Activated naive CD4-positive, alpha-beta T cell treated with anti-CD3 and anti-CD28 coated beads for 36 hours (primary cell): Measurements from ENCODE around the gene GMNC. TPM values are rescaled to one million over a fixed set of nuclear protein-coding genes. Genes with fewer than 3 reads are reported as not detected.

Experiments used
- CTCF ChIA-PET: fragments of 350-600 bp; sonication (Branson Sonifier 250); formaldehyde crosslinking; loops from one replicate; lab custom pipeline; 2021; ENCODE audit warnings: antibody characterized with exemption; lab: Charles Lee
- DNase-seq: peaks from one replicate; pipeline ENCODE4 v3.0.0-alpha.2; 2020
- H3K27ac Mint-ChIP-seq: one replicate; pipeline ENCODE4 v1.8.0; 2021; ENCODE audit warnings: mild to moderate bottlenecking, mixed read lengths
- H3K27me3 Mint-ChIP-seq: one replicate; pipeline ENCODE4 v1.8.0; 2021; ENCODE audit warnings: low read depth, mixed read lengths
- H3K36me3 Mint-ChIP-seq: one replicate; pipeline ENCODE4 v1.8.0; 2021; ENCODE audit warnings: low read depth, mixed read lengths
- H3K4me1 Mint-ChIP-seq: one replicate; pipeline ENCODE4 v1.8.0; 2021; ENCODE audit warnings: low read depth, mixed read lengths
- H3K4me3 Mint-ChIP-seq: one replicate; pipeline ENCODE4 v1.8.0; 2021; ENCODE audit warnings: mild to moderate bottlenecking, moderate library complexity, mixed read lengths
- H3K9me3 Mint-ChIP-seq: one replicate; pipeline ENCODE4 v1.8.0; 2021; ENCODE audit warnings: mixed read lengths
- intact Hi-C: fragments of 100-400 bp; cut with micrococcal nuclease; formaldehyde crosslinking; loops from one replicate; pipeline ENCODE4 v1.15.1; 2023
- total RNA-seq, 2 experiments: library from RNA; stranded (reverse); gene quantifications; one replicate each; pipeline ENCODE4 v1.2.3, GENCODE V29; 2021

GMNC gene
- total RNA-seq, 2 experiments from 2014 or later = not detected

DNA sequence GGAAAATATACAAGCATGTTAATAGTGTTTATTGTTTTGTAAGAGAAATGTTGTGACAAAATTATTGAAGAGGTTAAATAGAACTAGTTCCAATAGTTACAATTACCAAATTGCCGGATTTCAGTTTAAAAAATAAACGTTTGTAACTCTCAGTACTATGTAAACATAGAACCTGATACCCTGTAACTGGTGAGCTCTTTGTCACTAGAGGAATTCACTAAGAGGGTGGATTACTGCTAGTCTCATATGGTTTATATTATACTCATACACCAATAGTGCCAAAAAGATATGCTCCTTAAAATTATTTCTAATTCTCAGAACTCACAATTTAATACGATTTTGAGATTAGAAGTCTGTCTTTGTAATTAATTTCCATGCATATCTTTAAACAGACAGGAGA is 7.6 kb upstream of the GMNC start:
- Mint-ChIP-seq H3K4me3 (no peak overlapping the region), H3K4me1 (no peaks in the 10 kb centered on the region), H3K27me3 (peaks cover 15% of the 10 kb centered on the region), H3K9me3 (no peaks in the 10 kb centered on the region), H3K27ac (no peak overlapping the region), H3K36me3 (no peaks in the 10 kb centered on the region)
- CTCF ChIA-PET = no interaction called here
- DNase-seq = no peak
- intact Hi-C loops = no loop called here

DNA sequence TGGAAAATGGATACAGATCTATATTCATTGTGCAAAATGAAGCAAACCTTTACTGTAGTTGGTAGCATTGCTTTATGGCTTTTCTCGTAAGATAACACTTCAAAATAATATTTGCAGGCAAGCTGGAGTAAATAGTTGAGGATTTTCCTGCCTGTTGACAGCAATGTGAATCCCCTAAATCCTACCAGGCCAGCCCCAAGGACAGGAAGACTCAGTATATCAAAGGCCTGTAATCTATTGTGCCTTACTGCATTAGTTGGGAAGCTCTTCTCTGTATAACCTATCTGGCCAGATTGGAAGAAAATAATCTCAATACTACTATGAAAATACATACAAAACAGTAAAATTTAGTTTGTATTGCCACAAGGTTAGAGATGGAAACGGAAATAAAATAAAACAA is 4.6 kb upstream of the GMNC start:
- CTCF ChIA-PET = interaction anchor here (1.1 kb wide), 1 partner anchor 418 kb away, joined by 3 read pairs; no protein-coding TSS in a partner anchor
- H3K27ac Mint-ChIP-seq = no peak overlapping the region
- no peak for DNase-seq
- peaks cover 35% of the 10 kb centered on the region for H3K27me3 Mint-ChIP-seq
- intact Hi-C loops = no loop called here
- peaks cover 3% of the 10 kb centered on the region for H3K4me1 Mint-ChIP-seq
- H3K9me3 Mint-ChIP-seq = no peaks in the 10 kb centered on the region
- no peaks in the 10 kb centered on the region for H3K36me3 Mint-ChIP-seq
- no peak overlapping the region for H3K4me3 Mint-ChIP-seq

DNA sequence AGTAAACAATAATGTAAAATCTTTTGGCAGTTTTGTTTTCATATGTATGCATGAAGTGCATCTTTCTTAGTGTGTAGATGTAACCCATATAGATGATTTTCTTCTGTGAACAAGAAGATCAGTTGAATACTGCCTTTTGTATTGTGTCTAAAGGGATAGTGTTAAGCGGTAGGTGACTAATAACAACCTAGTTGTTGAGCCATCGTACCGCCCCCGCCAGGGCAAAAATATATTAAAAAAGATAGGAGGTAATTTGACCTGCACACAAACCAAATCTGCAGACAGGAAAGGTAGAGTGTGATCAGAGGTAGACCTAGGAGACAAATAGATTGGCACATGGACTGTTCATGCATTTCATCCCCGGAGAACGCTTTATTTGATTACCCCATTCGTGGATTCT is 3.3 kb upstream of the GMNC start:
- peaks cover 40% of the 10 kb centered on the region for H3K27me3 Mint-ChIP-seq
- CTCF ChIA-PET = no interaction called here
- H3K36me3 Mint-ChIP-seq = no peaks in the 10 kb centered on the region
- no peaks in the 10 kb centered on the region for H3K9me3 Mint-ChIP-seq
- H3K4me3 Mint-ChIP-seq = no peak overlapping the region
- DNase-seq = no peak
- H3K27ac Mint-ChIP-seq = no peak overlapping the region
- H3K4me1 Mint-ChIP-seq = peaks cover 3% of the 10 kb centered on the region
- intact Hi-C loops = no loop called here

DNA sequence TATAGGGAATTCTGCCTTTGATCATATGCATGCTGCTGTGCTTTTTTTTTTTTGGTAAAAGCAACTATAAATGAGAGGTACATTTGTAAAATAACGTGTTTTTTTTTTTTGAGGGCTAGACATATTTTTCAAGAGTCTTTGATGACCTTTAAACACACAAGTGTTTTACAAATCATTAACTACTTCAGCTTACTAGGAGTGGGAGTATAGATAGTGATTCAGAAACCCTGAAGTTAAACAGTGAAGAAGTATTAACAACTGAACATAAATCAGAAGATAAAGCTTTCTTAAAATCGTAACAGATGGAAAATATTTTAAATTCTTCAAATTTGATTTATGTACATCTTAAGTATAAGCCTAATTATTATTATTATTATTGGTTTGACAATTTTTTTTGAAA is 2.9 kb upstream of the GMNC start:
- Mint-ChIP-seq H3K4me1 (peaks cover 3% of the 10 kb centered on the region), H3K27me3 (peaks cover 44% of the 10 kb centered on the region), H3K36me3 (no peaks in the 10 kb centered on the region), H3K9me3 (no peaks in the 10 kb centered on the region), H3K27ac (no peak overlapping the region), H3K4me3 (no peak overlapping the region)
- CTCF ChIA-PET = interaction anchor here (0.6 kb wide), 1 partner anchor 1714 kb away, joined by 4 read pairs; no protein-coding TSS in a partner anchor
- intact Hi-C loops = no loop called here
- no peak for DNase-seq

DNA sequence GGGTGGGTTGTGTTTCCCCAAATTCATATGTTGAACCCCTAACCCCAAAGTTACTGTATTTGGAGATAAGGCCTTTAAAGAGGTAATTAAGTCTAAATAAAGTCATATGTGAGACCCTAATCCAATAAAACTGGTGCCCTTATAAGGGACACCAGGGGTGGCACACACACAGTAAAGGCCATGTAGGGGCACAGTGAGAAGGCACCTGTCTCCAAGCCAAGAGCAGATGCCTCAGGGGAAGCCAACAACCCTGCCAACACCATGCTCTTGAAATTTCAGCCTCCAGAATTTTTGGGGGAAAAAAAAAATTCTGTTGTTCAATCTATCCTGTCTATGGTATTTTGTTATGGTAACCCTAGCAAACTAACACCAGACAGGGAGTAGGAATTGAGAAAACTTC is 1.5 kb upstream of the GMNC start:
- no peaks in the 10 kb centered on the region for H3K9me3 Mint-ChIP-seq
- H3K27me3 Mint-ChIP-seq = peaks cover 46% of the 10 kb centered on the region
- H3K27ac Mint-ChIP-seq = no peak overlapping the region

DNA sequence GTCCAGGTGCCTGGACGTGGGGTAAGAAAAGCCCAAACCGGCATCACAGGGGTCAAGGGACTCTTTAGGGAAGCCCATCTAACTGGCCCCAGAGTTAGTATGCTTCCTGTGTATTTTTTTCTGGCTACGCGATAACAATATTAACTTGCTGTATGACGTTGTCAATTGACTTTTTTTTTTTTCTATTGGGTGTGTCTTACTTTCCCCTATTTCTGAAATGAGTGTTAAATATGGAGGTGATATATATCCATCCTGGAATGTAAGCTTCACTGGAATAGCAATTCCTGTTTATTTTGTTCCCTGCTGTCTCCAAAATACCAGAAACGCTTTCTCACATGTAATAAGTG is 598 bp upstream of the GMNC start:
- intact Hi-C loops = no loop called here
- no peak for DNase-seq
- Mint-ChIP-seq H3K4me1 (peaks cover 3% of the 10 kb centered on the region), H3K27ac (no peak overlapping the region), H3K9me3 (no peaks in the 10 kb centered on the region), H3K4me3 (peak overlapping the region; percentile 52), H3K36me3 (no peaks in the 10 kb centered on the region), H3K27me3 (peaks cover 48% of the 10 kb centered on the region)
- CTCF ChIA-PET = no interaction called here

More for the DNA sequence above, 1.5 kb upstream of the GMNC start:
- Mint-ChIP-seq H3K4me1 (peaks cover 3% of the 10 kb centered on the region), H3K36me3 (no peaks in the 10 kb centered on the region), H3K4me3 (no peak overlapping the region)
- DNase-seq = no peak
- intact Hi-C loops = no loop called here
- CTCF ChIA-PET = interaction anchor here (0.7 kb wide), 1 partner anchor 444 kb away, joined by 4 read pairs; no protein-coding TSS in a partner anchor

DNA sequence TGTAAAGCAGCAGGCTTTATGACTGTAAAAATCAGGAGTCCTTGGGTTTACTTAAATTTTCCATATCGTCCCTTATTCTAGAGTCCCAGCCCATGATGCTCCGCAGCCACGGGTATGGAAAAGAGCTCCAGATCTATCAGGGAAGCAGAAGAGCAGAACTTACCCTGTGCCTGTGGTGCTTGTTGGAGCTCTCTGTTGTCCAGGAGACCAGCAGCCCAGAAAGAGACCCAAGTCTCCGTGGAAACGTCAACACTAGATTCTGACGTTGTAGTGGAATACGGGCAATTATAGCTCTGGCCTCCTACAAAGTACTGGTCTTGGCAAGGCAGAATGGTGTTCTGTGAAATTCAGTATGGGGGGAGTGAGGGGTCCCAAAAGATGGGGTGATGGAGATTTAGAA is 2.0 kb downstream of the GMNC start:
- H3K4me3 Mint-ChIP-seq = no peak overlapping the region

DNA sequence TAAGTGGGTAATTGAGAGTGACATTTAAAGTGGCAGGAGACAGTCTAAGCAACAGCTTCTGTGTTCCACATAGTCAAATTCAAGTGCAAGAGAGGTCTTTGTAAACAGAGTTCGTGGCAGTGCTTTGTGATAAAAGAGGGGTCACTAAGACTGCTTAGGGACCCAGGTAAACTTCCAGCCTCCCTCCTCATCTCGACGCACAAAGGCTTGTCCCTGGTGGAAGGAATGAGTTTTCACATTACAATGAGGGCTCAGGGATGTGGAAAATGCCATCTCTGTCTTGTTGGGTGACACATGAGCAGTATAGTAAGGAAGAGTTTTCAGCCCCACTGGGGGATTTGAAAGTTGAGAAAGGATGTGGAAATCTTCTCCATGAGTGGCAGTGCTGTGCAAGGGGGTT is 7.3 kb downstream of the GMNC start:
- H3K36me3 Mint-ChIP-seq = no peaks in the 10 kb centered on the region
- peaks cover 8% of the 10 kb centered on the region for H3K27me3 Mint-ChIP-seq
- no peak for DNase-seq
- no peaks in the 10 kb centered on the region for H3K9me3 Mint-ChIP-seq
- CTCF ChIA-PET = no interaction called here
- no peaks in the 10 kb centered on the region for H3K4me1 Mint-ChIP-seq
- H3K27ac Mint-ChIP-seq = no peak overlapping the region
- H3K4me3 Mint-ChIP-seq = no peak overlapping the region
- intact Hi-C loops = no loop called here

More for the DNA sequence above, 2.0 kb downstream of the GMNC start:
- Mint-ChIP-seq H3K36me3 (no peaks in the 10 kb centered on the region), H3K9me3 (no peaks in the 10 kb centered on the region), H3K4me1 (peaks cover 3% of the 10 kb centered on the region), H3K27me3 (peaks cover 43% of the 10 kb centered on the region), H3K27ac (no peak overlapping the region)
- intact Hi-C loops = no loop called here
- DNase-seq = no peak
- CTCF ChIA-PET = interaction anchor here (0.5 kb wide), 1 partner anchor 965 kb away, joined by 3 read pairs; no protein-coding TSS in a partner anchor

DNA sequence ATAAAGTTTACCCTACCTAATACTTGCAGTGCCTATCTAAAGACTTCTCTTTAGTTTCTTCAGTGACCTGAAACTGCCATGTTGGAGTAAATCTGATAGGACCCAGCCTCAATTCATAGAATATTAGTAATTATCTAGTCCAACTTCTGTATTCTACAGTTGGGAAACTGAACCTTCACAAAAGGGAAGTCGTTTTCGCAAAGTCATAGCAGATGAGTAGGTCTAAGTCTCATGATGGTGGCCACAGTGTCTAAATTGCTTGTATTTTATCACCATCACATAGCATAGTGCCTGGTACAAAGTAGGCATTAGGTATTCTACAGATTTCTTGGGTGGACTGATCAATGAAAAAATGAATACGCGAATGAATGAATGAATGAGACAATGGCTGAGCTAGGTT is 8.4 kb downstream of the GMNC start:
- no peak for DNase-seq
- Mint-ChIP-seq H3K9me3 (no peaks in the 10 kb centered on the region), H3K4me3 (no peak overlapping the region), H3K36me3 (no peaks in the 10 kb centered on the region), H3K27ac (no peak overlapping the region), H3K27me3 (peaks cover 11% of the 10 kb centered on the region), H3K4me1 (no peaks in the 10 kb centered on the region)
- intact Hi-C loops = no loop called here
- CTCF ChIA-PET = no interaction called here

DNA sequence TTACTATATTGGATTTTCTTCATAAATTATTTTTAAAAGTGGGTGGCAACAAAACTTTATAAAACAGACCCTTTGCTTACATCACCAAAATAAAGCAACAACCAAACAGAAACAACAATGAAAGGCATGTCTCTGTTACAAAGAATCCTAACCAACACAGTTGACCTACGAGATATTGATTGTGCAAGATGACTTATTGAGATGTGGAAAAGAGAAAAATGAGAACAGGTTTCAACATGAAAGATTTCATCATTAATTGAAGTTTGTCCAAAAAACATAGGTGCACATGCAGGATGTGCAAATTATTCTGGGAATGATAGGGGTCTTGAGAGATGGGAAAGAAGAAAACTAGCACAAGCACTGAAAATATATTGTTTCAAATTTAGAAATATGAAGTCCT is 9.0 kb downstream of the GMNC start:
- H3K9me3 Mint-ChIP-seq = no peaks in the 10 kb centered on the region
- no peak overlapping the region for H3K4me3 Mint-ChIP-seq
- peaks cover 8% of the 10 kb centered on the region for H3K27me3 Mint-ChIP-seq
- DNase-seq = no peak
- no peak overlapping the region for H3K27ac Mint-ChIP-seq
- intact Hi-C loops = no loop called here
- CTCF ChIA-PET = no interaction called here
- no peaks in the 10 kb centered on the region for H3K36me3 Mint-ChIP-seq
- H3K4me1 Mint-ChIP-seq = no peaks in the 10 kb centered on the region

DNA sequence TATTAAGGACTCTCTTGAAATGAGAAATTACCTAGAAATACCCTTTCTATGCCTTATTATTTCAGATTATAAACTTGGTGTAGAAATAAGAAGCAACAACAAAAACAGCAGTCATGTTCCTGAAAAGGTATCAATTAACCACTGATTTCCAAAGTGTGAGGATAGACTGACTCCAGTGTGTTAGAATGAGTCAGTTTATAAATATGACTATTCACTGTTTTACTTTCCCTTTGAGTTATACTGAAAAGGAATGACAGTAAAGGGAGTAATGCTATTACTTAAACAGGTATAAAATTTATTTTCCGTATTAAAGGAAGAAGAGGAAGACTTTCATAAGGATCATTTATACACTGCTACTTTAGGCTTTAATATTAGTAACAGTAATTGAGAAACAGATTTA is 12.9 kb downstream of the GMNC start:
- Mint-ChIP-seq H3K4me1 (no peaks in the 10 kb centered on the region), H3K36me3 (no peaks in the 10 kb centered on the region), H3K27ac (no peak overlapping the region), H3K4me3 (no peak overlapping the region), H3K27me3 (peaks cover 7% of the 10 kb centered on the region), H3K9me3 (no peaks in the 10 kb centered on the region)
- intact Hi-C loops = no loop called here
- CTCF ChIA-PET = no interaction called here
- DNase-seq = no peak

DNA sequence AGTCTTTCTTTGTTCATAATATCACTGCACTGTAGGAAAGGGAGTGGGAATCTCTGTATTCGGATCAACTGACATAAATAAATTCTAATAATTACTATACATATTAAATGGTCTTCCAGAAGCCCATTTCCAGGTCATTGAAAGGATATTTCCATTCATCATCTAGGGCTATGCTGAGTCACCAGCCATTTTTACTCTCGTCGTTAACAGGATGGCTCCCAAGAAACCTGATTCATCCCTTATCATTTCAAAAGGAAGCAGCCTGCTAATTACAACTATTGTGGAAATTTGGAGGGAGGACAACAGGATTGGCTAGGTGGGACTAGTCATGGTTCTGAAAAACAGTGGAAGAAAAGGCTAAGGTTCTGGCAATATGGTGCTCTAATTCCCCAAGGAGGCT is 13.6 kb downstream of the GMNC start:
- Mint-ChIP-seq H3K27ac (no peak overlapping the region), H3K9me3 (no peaks in the 10 kb centered on the region), H3K4me1 (no peaks in the 10 kb centered on the region), H3K36me3 (no peaks in the 10 kb centered on the region), H3K27me3 (peaks cover 7% of the 10 kb centered on the region), H3K4me3 (no peak overlapping the region)
- no peak for DNase-seq
- CTCF ChIA-PET = no interaction called here
- intact Hi-C loops = no loop called here

DNA sequence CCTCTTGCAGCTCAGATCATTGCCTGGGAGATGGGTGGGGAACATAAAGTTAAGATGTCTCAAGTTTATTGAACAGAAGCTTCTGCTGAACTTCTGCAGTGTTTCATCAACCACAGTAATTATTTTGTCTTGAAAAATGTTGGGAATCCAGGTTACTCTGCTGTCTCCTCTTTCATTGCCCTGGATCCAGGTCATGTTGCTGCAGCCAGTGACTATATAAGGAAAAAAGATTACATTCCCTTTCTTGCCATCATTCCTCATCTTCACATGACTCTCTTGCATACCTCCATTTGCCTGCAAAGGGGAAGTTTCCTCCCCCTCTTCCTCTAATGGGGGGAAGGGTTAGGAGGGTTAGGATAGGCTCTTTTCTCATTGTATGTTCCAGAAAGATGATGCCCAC is 15.1 kb downstream of the GMNC start:
- Mint-ChIP-seq H3K36me3 (no peaks in the 10 kb centered on the region), H3K4me1 (no peaks in the 10 kb centered on the region), H3K4me3 (no peak overlapping the region), H3K9me3 (no peaks in the 10 kb centered on the region), H3K27ac (no peak overlapping the region), H3K27me3 (peaks cover 5% of the 10 kb centered on the region)
- DNase-seq = no peak
- intact Hi-C loops = no loop called here
- CTCF ChIA-PET = no interaction called here

DNA sequence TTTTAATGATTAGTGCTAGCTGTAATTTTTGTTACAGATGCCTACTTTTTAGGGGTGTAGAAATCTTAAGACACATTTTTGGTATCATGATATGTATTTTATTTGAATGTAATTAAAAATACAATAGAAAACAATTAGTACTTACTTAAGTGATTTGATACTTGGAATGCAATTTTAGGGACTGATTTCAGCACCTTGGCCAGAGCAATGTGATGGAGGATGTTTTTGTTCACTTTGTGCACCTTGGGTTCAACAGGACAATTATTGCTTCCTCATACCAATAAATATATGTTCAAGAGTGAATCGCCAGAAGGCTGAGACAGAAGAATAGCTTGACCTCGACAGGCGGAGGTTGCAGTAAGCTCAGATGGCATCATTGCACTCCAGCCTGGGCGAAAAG is 22.3 kb downstream of the GMNC start:
- Mint-ChIP-seq H3K4me1 (no peaks in the 10 kb centered on the region), H3K27ac (no peak overlapping the region), H3K27me3 (peaks cover 3% of the 10 kb centered on the region), H3K4me3 (no peak overlapping the region), H3K36me3 (no peaks in the 10 kb centered on the region), H3K9me3 (peaks cover 2% of the 10 kb centered on the region)
- CTCF ChIA-PET = no interaction called here
- intact Hi-C loops = no loop called here
- DNase-seq = no peak
